ENCODE measurements around the gene KDM8.

DNA sequence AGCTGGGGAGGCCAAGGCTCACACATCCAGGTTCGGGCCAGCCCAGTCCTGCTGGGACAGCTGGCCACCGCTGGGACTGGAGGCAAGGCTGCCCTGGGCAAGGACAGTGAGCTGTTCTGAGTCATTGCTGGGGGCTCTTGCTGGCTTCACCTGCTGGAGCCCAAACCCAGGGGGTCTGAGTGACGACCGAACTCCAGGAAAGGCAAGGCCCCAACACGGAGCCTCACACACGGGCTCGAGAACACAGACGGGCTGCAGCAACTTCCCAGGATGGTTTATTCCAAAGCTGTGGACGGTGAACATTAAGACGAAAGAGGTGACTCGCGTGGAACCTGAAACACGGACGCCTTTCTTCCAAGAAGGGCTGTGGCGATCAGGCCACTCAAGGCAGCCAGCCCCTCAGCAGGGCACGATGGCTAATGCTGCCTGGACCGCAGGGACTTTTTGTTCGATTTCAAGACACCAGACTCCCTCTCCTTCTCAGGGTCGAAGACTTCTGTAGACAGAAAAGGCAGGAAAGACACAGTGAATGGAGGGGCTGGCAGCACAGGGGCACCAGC is 21.5 kb downstream of the KDM8 start:
- TF ChIP-seq POLR2AphosphoS5 (IDR thresholded peaks at IDR 0.05; ENCODE audit: low read depth, low read length): no peak
- no peak for TF ChIP-seq CTCF (IDR thresholded peaks at IDR 0.05)
- TF ChIP-seq REST (IDR thresholded peaks at IDR 0.05; ENCODE audit: insufficient read depth in 1 of 2, low read depth in 2 of 2, low read length in 1 of 2): no peak
- no peak for TF ChIP-seq TCF7L2 (IDR thresholded peaks at IDR 0.05; ENCODE audit: low read depth, low read length)
- no peak for TF ChIP-seq SIN3A (IDR thresholded peaks at IDR 0.05; ENCODE audit: borderline replicate concordance, insufficient read depth, low read depth, low read length)

All from Panc1 (cell line).